ENCODE measurements around the gene FAM216A. TPM values are rescaled to one million over a fixed set of nuclear protein-coding genes. Genes with fewer than 3 reads are reported as not detected.

FAM216A gene
- total and polyA plus RNA-seq, 2 of the 4 experiments (the other 2 are of a cell fraction): 14.0 to 31.1 TPM

DNA sequence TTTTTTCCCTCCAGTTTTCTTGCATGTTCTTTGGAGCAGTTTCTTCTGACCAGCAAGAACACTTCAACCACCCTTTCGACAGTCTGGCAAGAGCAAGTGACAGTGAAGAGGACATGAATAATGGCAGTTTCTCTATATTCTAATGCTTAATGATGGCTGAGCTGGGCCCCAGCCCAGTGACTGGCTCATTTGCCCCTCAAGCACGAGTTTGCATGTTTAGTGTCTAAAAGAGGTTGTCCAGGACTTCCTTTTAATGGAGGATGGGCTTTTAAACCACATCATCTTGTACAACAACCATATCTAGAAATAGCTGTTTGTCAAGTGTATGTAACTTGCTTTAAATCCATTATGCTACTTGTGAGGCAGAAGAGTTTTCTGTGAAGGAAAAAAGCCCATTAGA, 61.9 kb downstream of the FAM216A start:
- H4K91ac ChIP-seq (ENCODE audit: insufficient read depth, low read depth, low read length): no peak overlapping the region
- ChIA-PET CTCF (no interaction called here), POLR2A (ENCODE audit: unreplicated experiment) (no interaction called here)
- H3K4me3 ChIP-seq (ENCODE audit: insufficient read depth, low read depth, low read length): no peak overlapping the region
- no TSS peak for BruUV-seq (replicated peaks)
- in situ Hi-C loops (cut with MboI; ENCODE audit: low sequenced_read_pairs) (no loop called here), dilution Hi-C loops (cut with HindIII; ENCODE audit: low sequenced_read_pairs, unreplicated experiment) (no loop called here), intact Hi-C loops (cut with micrococcal nuclease) (no loop called here)
- no peak overlapping the region for H4K5ac ChIP-seq (ENCODE audit: low read depth, low read length)
- no peak overlapping the region for H3K9ac ChIP-seq (ENCODE audit: low read depth, low read length)
- no peak for TF ChIP-seq POLR2A (IDR thresholded peaks at IDR 0.05; ENCODE audit: low read depth, low read length)
- TF ChIP-seq CEBPB (IDR thresholded peaks at IDR 0.05; ENCODE audit: low read depth, low read length): no peak
- TF ChIP-seq RAD21 (IDR thresholded peaks at IDR 0.05; ENCODE audit: low read length): no peak
- TF ChIP-seq MAZ (IDR thresholded peaks at IDR 0.05; ENCODE audit: borderline replicate concordance, low read depth, low read length): no peak
- TF ChIP-seq RFX5 (IDR thresholded peaks at IDR 0.05; ENCODE audit: low read depth, low read length): no peak
- TF ChIP-seq, protein P1, sequence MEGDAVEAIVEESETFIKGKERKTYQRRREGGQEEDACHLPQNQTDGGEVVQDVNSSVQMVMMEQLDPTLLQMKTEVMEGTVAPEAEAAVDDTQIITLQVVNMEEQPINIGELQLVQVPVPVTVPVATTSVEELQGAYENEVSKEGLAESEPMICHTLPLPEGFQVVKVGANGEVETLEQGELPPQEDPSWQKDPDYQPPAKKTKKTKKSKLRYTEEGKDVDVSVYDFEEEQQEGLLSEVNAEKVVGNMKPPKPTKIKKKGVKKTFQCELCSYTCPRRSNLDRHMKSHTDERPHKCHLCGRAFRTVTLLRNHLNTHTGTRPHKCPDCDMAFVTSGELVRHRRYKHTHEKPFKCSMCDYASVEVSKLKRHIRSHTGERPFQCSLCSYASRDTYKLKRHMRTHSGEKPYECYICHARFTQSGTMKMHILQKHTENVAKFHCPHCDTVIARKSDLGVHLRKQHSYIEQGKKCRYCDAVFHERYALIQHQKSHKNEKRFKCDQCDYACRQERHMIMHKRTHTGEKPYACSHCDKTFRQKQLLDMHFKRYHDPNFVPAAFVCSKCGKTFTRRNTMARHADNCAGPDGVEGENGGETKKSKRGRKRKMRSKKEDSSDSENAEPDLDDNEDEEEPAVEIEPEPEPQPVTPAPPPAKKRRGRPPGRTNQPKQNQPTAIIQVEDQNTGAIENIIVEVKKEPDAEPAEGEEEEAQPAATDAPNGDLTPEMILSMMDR (conservative IDR thresholded peaks at IDR 0.05; ENCODE audit: low read depth, low read length): no peak
- TF ChIP-seq, protein P2, sequence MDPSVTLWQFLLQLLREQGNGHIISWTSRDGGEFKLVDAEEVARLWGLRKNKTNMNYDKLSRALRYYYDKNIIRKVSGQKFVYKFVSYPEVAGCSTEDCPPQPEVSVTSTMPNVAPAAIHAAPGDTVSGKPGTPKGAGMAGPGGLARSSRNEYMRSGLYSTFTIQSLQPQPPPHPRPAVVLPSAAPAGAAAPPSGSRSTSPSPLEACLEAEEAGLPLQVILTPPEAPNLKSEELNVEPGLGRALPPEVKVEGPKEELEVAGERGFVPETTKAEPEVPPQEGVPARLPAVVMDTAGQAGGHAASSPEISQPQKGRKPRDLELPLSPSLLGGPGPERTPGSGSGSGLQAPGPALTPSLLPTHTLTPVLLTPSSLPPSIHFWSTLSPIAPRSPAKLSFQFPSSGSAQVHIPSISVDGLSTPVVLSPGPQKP (IDR thresholded peaks at IDR 0.05; ENCODE audit: borderline replicate concordance, low read depth, low read length): no peak
- TF ChIP-seq MAFK (IDR thresholded peaks at IDR 0.05; ENCODE audit: low read depth, low read length): no peak
- no peak for TF ChIP-seq RCOR1 (IDR thresholded peaks at IDR 0.05; ENCODE audit: insufficient replicate concordance, low read length)
- no peak for TF ChIP-seq NFE2L2 (IDR thresholded peaks at IDR 0.05; ENCODE audit: low read depth, low read length)
- TF ChIP-seq, protein P3, sequence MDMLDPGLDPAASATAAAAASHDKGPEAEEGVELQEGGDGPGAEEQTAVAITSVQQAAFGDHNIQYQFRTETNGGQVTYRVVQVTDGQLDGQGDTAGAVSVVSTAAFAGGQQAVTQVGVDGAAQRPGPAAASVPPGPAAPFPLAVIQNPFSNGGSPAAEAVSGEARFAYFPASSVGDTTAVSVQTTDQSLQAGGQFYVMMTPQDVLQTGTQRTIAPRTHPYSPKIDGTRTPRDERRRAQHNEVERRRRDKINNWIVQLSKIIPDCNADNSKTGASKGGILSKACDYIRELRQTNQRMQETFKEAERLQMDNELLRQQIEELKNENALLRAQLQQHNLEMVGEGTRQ (IDR thresholded peaks at IDR 0.05; ENCODE audit: low read depth, low read length): no peak
- no peak for TF ChIP-seq SMC3 (IDR thresholded peaks at IDR 0.05; ENCODE audit: low read depth, low read length)
- no peak for TF ChIP-seq FOS (IDR thresholded peaks at IDR 0.05; ENCODE audit: low read depth, low read length)
- no peak for TF ChIP-seq MXI1 (IDR thresholded peaks at IDR 0.05; ENCODE audit: borderline replicate concordance, low read depth, low read length)
- no peak for TF ChIP-seq CHD1 (IDR thresholded peaks at IDR 0.05; ENCODE audit: low read depth, low read length)
- no peak for TF ChIP-seq BHLHE40 (IDR thresholded peaks at IDR 0.05; ENCODE audit: low read depth, low read length)
- H2AK5ac ChIP-seq (ENCODE audit: low read depth, low read length): no peak overlapping the region
- H3K4ac ChIP-seq (ENCODE audit: low read depth, low read length): no peak overlapping the region
- peaks cover 8% of the 10 kb centered on the region for H3K4me1 ChIP-seq (ENCODE audit: control insufficient read depth, insufficient read depth, low read length)
- no peak overlapping the region for H2AFZ ChIP-seq (replicated peaks; ENCODE audit: low read length, poor library complexity)
- H2BK20ac ChIP-seq (ENCODE audit: low read depth, low read length): no peak overlapping the region
- H2BK120ac ChIP-seq (ENCODE audit: low read depth, low read length): no peak overlapping the region
- H3K9me1 ChIP-seq (ENCODE audit: insufficient read depth, low read length): peaks cover 6% of the 10 kb centered on the region
- H3K23ac ChIP-seq (ENCODE audit: low read depth, low read length): no peak overlapping the region
- H2AK9ac ChIP-seq (replicated peaks; ENCODE audit: low read depth, low read length, poor library complexity): no peak overlapping the region
- no peak for ATAC-seq (ENCODE audit: low read depth)
- H4K8ac ChIP-seq (ENCODE audit: low read depth in 2 of 2, low read length in 2 of 2): no peak overlapping the region
- no peak overlapping the region for H3K4me2 ChIP-seq (ENCODE audit: low read depth, low read length)
- H3K27ac ChIP-seq (ENCODE audit: insufficient read depth, low read length): no peak overlapping the region
- no peaks in the 10 kb centered on the region for H3K27me3 ChIP-seq (ENCODE audit: control insufficient read depth, insufficient read depth, low read length)
- no peaks in the 10 kb centered on the region for H3K9me3 ChIP-seq (ENCODE audit: control insufficient read depth, insufficient read depth, low read length)
- DNase-seq: no peak
- H2BK5ac ChIP-seq (ENCODE audit: low read depth, low read length, poor library complexity, severe bottlenecking): no peak overlapping the region
- peaks cover 17 to 19% of the 10 kb centered on the region in 2 experiments for H3K79me1 ChIP-seq (ENCODE audit: low read depth in 1 of 2, low read length in 2 of 2)
- no peak overlapping the region for H3K56ac ChIP-seq (ENCODE audit: extremely low read depth, insufficient read depth, low read length)
- no peak overlapping the region for H3K14ac ChIP-seq (replicated peaks; ENCODE audit: low read depth, low read length)
- no peak overlapping the region for H2BK15ac ChIP-seq (ENCODE audit: low read depth, low read length)
- no peak overlapping the region for H3K18ac ChIP-seq (ENCODE audit: low read depth, low read length)
- WGBS, 2 experiments (ENCODE audit: extremely low coverage in 2 of 2, insufficient read length in 1 of 2): no CpG with 5 or more reads among the region's 2 CpGs
- peaks cover 8% of the 10 kb centered on the region; the same call in 1 of the 2 replicates for H4K20me1 ChIP-seq (ENCODE audit: insufficient read depth, low read length)
- peaks cover 2% of the 10 kb centered on the region; the same call in 1 of the 2 replicates for H3K36me3 ChIP-seq (ENCODE audit: control insufficient read depth, insufficient read depth, low read length)

All from IMR-90 (cell line).